ENCODE results near the gene TRIM38. TPM values are rescaled to one million over a fixed set of nuclear protein-coding genes. Genes with fewer than 3 reads are reported as not detected.
"Not testable (repeated sequence)": the region's sequence is repeated elsewhere in the genome, so short reads cannot be mapped to it uniquely, and the experiment has no call there.

TRIM38 gene
- total RNA-seq, 4 donors from 2014 or later: 9.4 to 14.4 (median 9.9) TPM

DNA sequence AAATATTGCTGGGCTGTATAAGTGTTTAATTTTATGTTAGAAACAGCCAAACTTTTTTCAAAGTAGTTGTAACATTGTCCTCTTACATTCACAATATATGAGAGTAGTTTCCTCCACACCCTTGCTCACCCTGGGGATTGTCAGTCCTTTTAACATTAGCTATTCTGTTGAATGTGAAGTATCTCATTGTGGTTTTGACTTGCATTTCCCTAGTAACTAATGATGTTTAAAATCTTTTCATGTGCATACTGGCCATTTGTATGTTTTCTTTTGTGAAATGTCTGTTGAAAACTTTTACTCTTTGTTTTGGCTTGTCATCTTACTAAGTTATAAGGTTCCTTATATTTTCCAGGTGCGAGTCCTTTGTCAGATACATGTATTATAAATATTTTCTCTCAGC lies 32.9 kb downstream of the TRIM38 start:
- no peak for TF ChIP-seq POLR2AphosphoS5 (IDR thresholded peaks at IDR 0.05)
- no peak for TF ChIP-seq POLR2A (IDR thresholded peaks at IDR 0.05)
- TF ChIP-seq, protein P1, sequence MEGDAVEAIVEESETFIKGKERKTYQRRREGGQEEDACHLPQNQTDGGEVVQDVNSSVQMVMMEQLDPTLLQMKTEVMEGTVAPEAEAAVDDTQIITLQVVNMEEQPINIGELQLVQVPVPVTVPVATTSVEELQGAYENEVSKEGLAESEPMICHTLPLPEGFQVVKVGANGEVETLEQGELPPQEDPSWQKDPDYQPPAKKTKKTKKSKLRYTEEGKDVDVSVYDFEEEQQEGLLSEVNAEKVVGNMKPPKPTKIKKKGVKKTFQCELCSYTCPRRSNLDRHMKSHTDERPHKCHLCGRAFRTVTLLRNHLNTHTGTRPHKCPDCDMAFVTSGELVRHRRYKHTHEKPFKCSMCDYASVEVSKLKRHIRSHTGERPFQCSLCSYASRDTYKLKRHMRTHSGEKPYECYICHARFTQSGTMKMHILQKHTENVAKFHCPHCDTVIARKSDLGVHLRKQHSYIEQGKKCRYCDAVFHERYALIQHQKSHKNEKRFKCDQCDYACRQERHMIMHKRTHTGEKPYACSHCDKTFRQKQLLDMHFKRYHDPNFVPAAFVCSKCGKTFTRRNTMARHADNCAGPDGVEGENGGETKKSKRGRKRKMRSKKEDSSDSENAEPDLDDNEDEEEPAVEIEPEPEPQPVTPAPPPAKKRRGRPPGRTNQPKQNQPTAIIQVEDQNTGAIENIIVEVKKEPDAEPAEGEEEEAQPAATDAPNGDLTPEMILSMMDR (IDR thresholded peaks at IDR 0.05): no peak
- TF ChIP-seq EP300 (IDR thresholded peaks at IDR 0.05; ENCODE audit: low read depth): no peak
- Histone ChIP-seq H3K27ac (no peak overlapping the region), H3K27me3 (no peaks in the 10 kb centered on the region), H3K9me3 (no peaks in the 10 kb centered on the region), H3K4me1 (peaks cover 5 to 24% (median 13%) of the 10 kb centered on the region in 4 donors), H3K4me3 (no peak overlapping the region), H3K36me3 (peaks cover 0 to 13% (median 2%) of the 10 kb centered on the region in 4 donors)
- WGBS, 2 donors (ENCODE audit: low coverage in 1 of 2): 89 to 93% methylated on average over 1 of the region's 1 CpG
- intact Hi-C loops (cut with DNase I; ENCODE audit: low total_unique reads) (loop anchor here (10.0 kb wide), 1 partner anchor 1141 kb away; no protein-coding TSS in a partner anchor), in situ Hi-C loops (cut with MboI; ENCODE audit: low pct_ligation_motif_present in 1 of 4, low pct_unique_long_range_greater_than_20kb in 1 of 4, low sequenced_read_pairs in 3 of 4) (no loop called here)
- no peak for DNase-seq

DNA sequence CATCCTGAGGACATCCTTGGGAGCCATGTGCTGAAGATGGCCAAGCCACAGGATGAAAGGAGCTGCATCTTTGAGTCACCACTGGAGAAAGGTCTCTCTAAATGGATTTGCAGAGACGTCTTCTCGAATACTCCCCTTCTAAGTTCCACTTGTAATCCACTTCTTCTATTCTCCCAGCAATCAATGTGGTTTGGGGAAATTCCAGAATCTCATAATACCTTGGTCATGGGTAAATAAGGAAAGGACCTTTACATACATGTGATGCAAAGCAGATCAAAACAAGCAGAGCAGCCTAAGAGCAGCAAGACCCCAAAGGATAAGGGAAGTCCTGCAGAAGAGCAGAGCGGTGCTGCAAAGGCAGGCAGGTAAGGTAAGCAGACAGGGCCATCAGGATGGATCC lies 35.3 kb downstream of the TRIM38 start:
- H3K27ac ChIP-seq: no peak overlapping the region
- no peaks in the 10 kb centered on the region for H3K27me3 ChIP-seq
- H3K36me3 ChIP-seq: peaks cover 0 to 13% (median 2%) of the 10 kb centered on the region in 4 donors
- WGBS, 2 donors (ENCODE audit: low coverage in 1 of 2): 82 to 89% methylated on average over 2 to 3 of the region's 3 CpGs
- in situ Hi-C loops (cut with MboI; ENCODE audit: low pct_ligation_motif_present in 1 of 4, low pct_unique_long_range_greater_than_20kb in 1 of 4, low sequenced_read_pairs in 3 of 4) (no loop called here), intact Hi-C loops (cut with DNase I; ENCODE audit: low total_unique reads) (loop anchor here (10.0 kb wide), 1 partner anchor 1143 kb away; no protein-coding TSS in a partner anchor)
- no peaks in the 10 kb centered on the region for H3K9me3 ChIP-seq
- H3K4me1 ChIP-seq: peaks cover 5 to 18% (median 8%) of the 10 kb centered on the region in 4 donors
- no peak overlapping the region for H3K4me3 ChIP-seq
- TF ChIP-seq, protein P1 (IDR thresholded peaks at IDR 0.05): no peak
- no peak for TF ChIP-seq POLR2AphosphoS5 (IDR thresholded peaks at IDR 0.05)
- no peak for TF ChIP-seq EP300 (IDR thresholded peaks at IDR 0.05; ENCODE audit: low read depth)
- TF ChIP-seq POLR2A (IDR thresholded peaks at IDR 0.05): no peak
- DNase-seq: no peak

DNA sequence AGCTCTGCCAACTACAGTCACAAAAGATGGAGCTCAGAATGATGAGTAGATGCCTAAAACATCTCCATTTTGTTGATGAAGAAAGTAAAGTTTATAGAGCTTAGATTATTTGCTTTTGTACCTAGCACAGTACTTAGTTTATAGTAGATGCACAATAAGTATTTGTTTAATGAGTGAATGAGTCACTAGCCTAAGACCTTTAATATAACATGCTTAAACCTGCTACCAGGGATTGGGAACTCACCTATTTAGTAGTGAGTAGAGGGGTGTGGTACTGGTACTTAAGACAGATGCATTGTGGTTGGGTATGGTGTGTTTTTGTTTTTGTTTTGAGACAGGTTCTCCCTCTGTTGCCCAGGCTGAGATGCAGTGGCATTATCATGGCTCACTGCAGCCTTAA lies 35.8 kb downstream of the TRIM38 start:
- in situ Hi-C loops (cut with MboI; ENCODE audit: low pct_ligation_motif_present in 1 of 4, low pct_unique_long_range_greater_than_20kb in 1 of 4, low sequenced_read_pairs in 3 of 4) (no loop called here), intact Hi-C loops (cut with DNase I; ENCODE audit: low total_unique reads) (loop anchor here (10.0 kb wide), 1 partner anchor 1144 kb away; no protein-coding TSS in a partner anchor)
- Histone ChIP-seq H3K9me3 (no peaks in the 10 kb centered on the region), H3K27ac (no peak overlapping the region), H3K4me1 (peaks cover 5 to 17% (median 6%) of the 10 kb centered on the region in 4 donors), H3K27me3 (no peaks in the 10 kb centered on the region), H3K4me3 (no peak overlapping the region), H3K36me3 (peaks cover 0 to 13% (median 2%) of the 10 kb centered on the region in 4 donors)
- DNase-seq: no peak
- no peak for TF ChIP-seq POLR2A (IDR thresholded peaks at IDR 0.05)
- TF ChIP-seq, protein P1 (IDR thresholded peaks at IDR 0.05): no peak
- TF ChIP-seq POLR2AphosphoS5 (IDR thresholded peaks at IDR 0.05): no peak
- no peak for TF ChIP-seq EP300 (IDR thresholded peaks at IDR 0.05; ENCODE audit: low read depth)

DNA sequence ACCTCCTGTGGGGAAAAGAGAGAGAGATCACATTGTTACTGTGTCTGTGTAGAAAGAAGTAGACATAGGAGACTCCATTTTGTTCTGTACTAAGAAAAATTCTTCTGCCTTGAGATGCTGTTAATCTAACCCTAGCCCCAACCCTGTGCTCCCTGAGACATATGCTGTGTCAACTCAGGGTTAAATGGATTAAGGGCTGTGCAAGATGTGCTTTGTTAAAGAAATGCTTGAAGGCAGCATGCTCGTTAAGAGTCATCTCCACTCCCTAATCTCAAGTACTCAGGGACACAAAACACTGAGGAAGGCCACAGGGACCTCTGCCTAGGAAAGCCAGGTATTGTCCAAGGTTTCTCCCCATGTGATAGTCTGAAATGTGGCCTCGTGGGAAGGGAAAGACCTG lies 36.6 kb downstream of the TRIM38 start:
- 68% methylated on average over 2 of the region's 2 CpGs; no CpG with 5 or more reads in 1 of the 2 donors for WGBS, 2 donors (ENCODE audit: low coverage in 1 of 2)
- in situ Hi-C loops (cut with MboI; ENCODE audit: low pct_ligation_motif_present in 1 of 4, low pct_unique_long_range_greater_than_20kb in 1 of 4, low sequenced_read_pairs in 3 of 4); H3K27me3 ChIP-seq; DNase-seq; H3K9me3 ChIP-seq; H3K27ac ChIP-seq; H3K4me1 ChIP-seq; H3K4me3 ChIP-seq: not testable (repeated sequence)
- intact Hi-C loops (cut with DNase I; ENCODE audit: low total_unique reads): loop anchor here (10.0 kb wide), 1 partner anchor 1144 kb away; no protein-coding TSS in a partner anchor
- H3K36me3 ChIP-seq: peaks cover 0 to 13% (median 2%) of the 10 kb centered on the region in 4 donors

Measured in transverse colon (tissue), 4 donors.